HepG2 (cell line): ENCODE measurements around the gene OS9. TPM values are rescaled to one million over a fixed set of nuclear protein-coding genes. Genes with fewer than 3 reads are reported as not detected.

ENCODE experiments used
- ATAC-seq: fragments of 200-7000 bp; cut with Tn5 transposase; 3 replicates; pipeline ENCODE4 v1.9.1; 2020; ENCODE audit warnings: mild to moderate bottlenecking, moderate library complexity
- BruUV-seq: library from RNA; stranded (reverse); fragments of 400-500 nt; replicated peaks from 2 replicates; lab custom pipeline; 2021; lab: Mats Ljungman, UMichigan
- CTCF ChIA-PET: fragments of 300-600 bp; formaldehyde crosslinking; extraction: SDS; loops from one replicate; lab custom pipeline; 2021; ENCODE audit warnings: low total read pairs, inconsistent platforms, low intra/inter-chr PET ratio; lab: Yijun Ruan, JAX
- POLR2A ChIA-PET: fragments of 350-600 bp; sonication (Branson Sonifier 250); formaldehyde crosslinking; loops from one replicate; lab custom pipeline; 2020; ENCODE audit warnings: antibody characterized with exemption, inconsistent platforms; lab: Yijun Ruan, JAX
- DNase-seq: peaks from one replicate; pipeline ENCODE4 v3.0.0-alpha.2; 2015; ENCODE audit warnings: low spot score
- FAIRE-seq: peaks from 3 replicates; lab custom pipeline; 2011; peaks lifted over from hg19 to GRCh38; lab: Jason Lieb, UNC
- H2AFZ ChIP-seq: one replicate; pipeline ENCODE4 v1.6.1; 2011; ENCODE audit warnings: low read length, inconsistent platforms
- H3K27ac ChIP-seq: fragments of 300-600 bp; 3 replicates; pipeline ENCODE4 v1.8.0; 2011; ENCODE audit warnings: mixed run types, mild to moderate bottlenecking, mixed read lengths, low read length, inconsistent platforms; ENCODE audit not compliant: insufficient read depth; ENCODE audit errors: extremely low read length
- H3K27me3 ChIP-seq, 2 experiments: fragments of 200-600 bp in 1 of 2; 2 replicates in 1 of 2; 3 replicates in 1 of 2; pipeline versions ENCODE4 v1.6.0 to v1.8.0; 2011; ENCODE audit warnings: low read length in 2 of 2, mild to moderate bottlenecking in 2 of 2, moderate library complexity in 2 of 2, inconsistent platforms in 1 of 2; ENCODE audit not compliant: insufficient read depth in 2 of 2, control insufficient read depth in 1 of 2
- H3K36me3 ChIP-seq, 2 experiments: fragments of 200-600 bp in 1 of 2; replicated peaks in 1 of 2; 2 replicates in 1 of 2; 3 replicates in 1 of 2; pipeline versions ENCODE4 v1.5.1 to v1.8.0; 2011; ENCODE audit warnings: low read length in 2 of 2, inconsistent platforms in 1 of 2; ENCODE audit not compliant: insufficient read depth in 2 of 2, control insufficient read depth in 1 of 2
- H3K4me1 ChIP-seq: 2 replicates; pipeline ENCODE4 v1.5.1; 2012; ENCODE audit warnings: low read length, inconsistent platforms; ENCODE audit not compliant: insufficient read depth
- H3K4me2 ChIP-seq: 2 replicates; pipeline ENCODE4 v1.6.0; 2011; ENCODE audit warnings: low read depth, low read length, inconsistent platforms
- H3K4me3 ChIP-seq, 3 experiments: fragments of 200-600 bp in 1 of 3; sonication (generic), shearing (Covaris generic) in 1 of 3; replicated peaks in 1 of 3; 2 replicates each; pipeline ENCODE4 v1.5.1; 2011 to 2016; ENCODE audit warnings: low read length in 3 of 3, inconsistent platforms in 2 of 3, low read depth in 2 of 3, mild to moderate bottlenecking in 2 of 3, control low read depth in 1 of 3, mixed read lengths in 1 of 3; ENCODE audit not compliant: insufficient read depth in 1 of 3
- H3K79me2 ChIP-seq: one replicate; pipeline ENCODE4 v1.6.1; 2011; ENCODE audit warnings: low read length, inconsistent platforms; ENCODE audit not compliant: insufficient read depth
- H3K9ac ChIP-seq: 2 replicates; pipeline ENCODE4 v1.6.0; 2011; ENCODE audit warnings: mild to moderate bottlenecking, low read depth, low read length, inconsistent platforms; ENCODE audit not compliant: insufficient read depth
- H3K9me3 ChIP-seq: 2 replicates; pipeline ENCODE4 v1.5.1; 2012; ENCODE audit warnings: mild to moderate bottlenecking, low read length
- H4K20me1 ChIP-seq: 2 replicates; pipeline ENCODE4 v1.6.0; 2011; ENCODE audit warnings: inconsistent platforms, mild to moderate bottlenecking, low read length, moderate library complexity; ENCODE audit not compliant: insufficient read depth
- FOXA3 ChIP-seq: IDR thresholded peaks from 2 replicates; pipeline ENCODE4 v1.6.1; 2016; ENCODE audit warnings: missing genetic modification reagents, missing compliant biosample characterization
- GABPB1 ChIP-seq: IDR thresholded peaks from 2 replicates; pipeline ENCODE4 v1.6.1; 2016; ENCODE audit warnings: mild to moderate bottlenecking, missing genetic modification reagents, moderate library complexity, missing compliant biosample characterization
- HNRNPUL1 ChIP-seq: fragments of 200-400 bp; formaldehyde crosslinking; IDR thresholded peaks from 2 replicates; pipeline ENCODE4 v1.6.1; 2017; ENCODE audit warnings: low read depth, mild to moderate bottlenecking, low read length, moderate library complexity
- HOXA5 ChIP-seq: sonication (generic); formaldehyde crosslinking; IDR thresholded peaks from 2 replicates; pipeline ENCODE4 v1.4.0; 2020; ENCODE audit warnings: missing genetic modification reagents
- JUNB ChIP-seq: sonication (generic); formaldehyde crosslinking; IDR thresholded peaks from 2 replicates; pipeline ENCODE4 v1.8.0; 2022; ENCODE audit warnings: missing genetic modification reagents, mild to moderate bottlenecking, borderline replicate concordance
- MAFK ChIP-seq, 2 experiments: IDR thresholded peaks in 1 of 2; conservative IDR thresholded peaks in 1 of 2; 2 replicates each; pipeline ENCODE4 v1.6.1; 2011; ENCODE audit warnings: improper control_type of control experiment in 2 of 2, low read length in 2 of 2
- MBD4 ChIP-seq: IDR thresholded peaks from 2 replicates; pipeline ENCODE4 v1.6.1; 2012; ENCODE audit warnings: low read length, inconsistent platforms, borderline replicate concordance
- MLX ChIP-seq: IDR thresholded peaks from 2 replicates; pipeline ENCODE4 v1.6.1; 2016
- PCBP1 ChIP-seq: fragments of 200-400 bp; formaldehyde crosslinking; IDR thresholded peaks from 2 replicates; pipeline ENCODE4 v1.6.1; 2017; ENCODE audit warnings: mild to moderate bottlenecking, low read depth, low read length, borderline replicate concordance
- PHF8 ChIP-seq: sonication (generic); formaldehyde crosslinking; IDR thresholded peaks from 2 replicates; pipeline ENCODE4 v1.5.0; 2020; ENCODE audit warnings: missing genetic modification reagents
- TFAP4 ChIP-seq: sonication (generic); IDR thresholded peaks from 2 replicates; pipeline ENCODE4 v1.6.1; 2016; ENCODE audit warnings: low read depth, borderline replicate concordance
- ZBTB2 ChIP-seq: sonication (generic); formaldehyde crosslinking; IDR thresholded peaks from 2 replicates; pipeline ENCODE4 v1.8.0; 2022; ENCODE audit warnings: low read depth, missing genetic modification reagents
- ZBTB21 ChIP-seq: sonication (generic); formaldehyde crosslinking; IDR thresholded peaks from 2 replicates; pipeline ENCODE4 v1.4.0; 2020; ENCODE audit warnings: missing genetic modification reagents
- ZFP36L1 ChIP-seq: sonication (generic); formaldehyde crosslinking; IDR thresholded peaks from 2 replicates; pipeline ENCODE4 v1.8.0; 2022; ENCODE audit warnings: mild to moderate bottlenecking, missing genetic modification reagents, moderate library complexity
- ZNF317 ChIP-seq: sonication (generic); formaldehyde crosslinking; IDR thresholded peaks from 2 replicates; pipeline ENCODE4 v1.5.0; 2020; ENCODE audit warnings: mild to moderate bottlenecking, missing genetic modification reagents
- ZNF644 ChIP-seq: IDR thresholded peaks from 2 replicates; pipeline ENCODE4 v1.6.1; 2016; ENCODE audit warnings: low read depth
- ZNF746 ChIP-seq: sonication (generic); formaldehyde crosslinking; IDR thresholded peaks from 2 replicates; pipeline ENCODE4 v1.8.0; 2022; ENCODE audit warnings: mild to moderate bottlenecking, missing genetic modification reagents
- ZNF75D ChIP-seq: sonication (generic); formaldehyde crosslinking; IDR thresholded peaks from 2 replicates; pipeline ENCODE4 v1.8.1; 2023; ENCODE audit warnings: missing genetic modification reagents, mild to moderate bottlenecking, borderline replicate concordance
- WGBS: methylation state at CpG from one replicate; pipeline ENCODE4 v1.1.6; 2017; ENCODE audit warnings: low lambda C conversion rate; 5-methylcytosine and 5-hydroxymethylcytosine counted together
- in situ Hi-C: cut with HindIII; loops from 2 replicates; pipeline ENCODE4 v1.10.0; 2017; ENCODE audit warnings: low pct_unique_long_range_greater_than_20kb; ENCODE audit not compliant: extremely low pct_ligation_motif_present
- intact Hi-C: fragments of 100-400 bp; cut with micrococcal nuclease; formaldehyde crosslinking; loops from one replicate; pipeline ENCODE4 v1.10.0; 2022; ENCODE audit not compliant: unreplicated experiment
- polyA plus RNA-seq, 8 experiments: library from polyadenylated mRNA; depleted of rRNA in 3 of 8; stranded (reverse) in 7 of 8; unstranded in 1 of 8; fragments of >200 nt; fragmentation: Illumina TruSeq in 4 of 8; extraction: Trizol in 4 of 8; gene quantifications; 2 replicates each; pipeline versions ENCODE4 v1.2.1 to v1.2.3, GENCODE V29; 2011 to 2016; ENCODE audit warnings: low read depth in 4 of 8, missing spikeins in 1 of 8, mixed read lengths in 1 of 8; ENCODE audit not compliant: insufficient read depth in 1 of 8
- total RNA-seq, 5 experiments: library from RNA; depleted of rRNA; stranded (reverse); fragments of >200 nt; fragmentation: Illumina TruSeq; extraction: Trizol; gene quantifications; 2 replicates each; pipeline ENCODE4 v1.2.3, GENCODE V29; 2016; ENCODE audit warnings: low read depth in 1 of 5

OS9 gene
- total and polyA plus RNA-seq, 2 of the 13 experiments (the other 11 are each of a cell fraction or from before 2014, with no cell fraction given), result 156 to 206 TPM

- ATAC-seq (no peak), DNase-seq (no peak), FAIRE-seq (no peak)
- Histone ChIP-seq H3K4me2 (no peak overlapping the region), H3K9me3 (no peaks in the 10 kb centered on the region), H3K4me1 (peaks cover 8% of the 10 kb centered on the region; the same call in 1 of the 2 replicates), H4K20me1 (no peaks in the 10 kb centered on the region), H3K36me3 (peaks cover 16 to 47% of the 10 kb centered on the region in 2 experiments), H3K4me3 (no peak overlapping the region), H3K27ac (no peak overlapping the region), H3K79me2 (no peaks in the 10 kb centered on the region), H3K9ac (no peak overlapping the region), H2AFZ (no peak overlapping the region), H3K27me3 (no peaks in the 10 kb centered on the region)
- ChIA-PET CTCF (no interaction called here), POLR2A (no interaction called here)
- TSS peak; percentile 89 for BruUV-seq
- intact Hi-C loops, result no loop called here
- in situ Hi-C loops, result no loop called here
- 49% methylated on average over 2 of the region's 11 CpGs for WGBS
- no peak for TF ChIP-seq MLX (CRISPR knock-in tag)
- TF ChIP-seq ZBTB21 (CRISPR knock-in tag), result no peak
- no peak for TF ChIP-seq ZNF746 (CRISPR knock-in tag)
- TF ChIP-seq FOXA3 (CRISPR knock-in tag), result no peak
- no peak for TF ChIP-seq ZNF317 (CRISPR knock-in tag)
- no peak for TF ChIP-seq ZNF75D (CRISPR knock-in tag)
- no peak for TF ChIP-seq TFAP4
- no peak for TF ChIP-seq HNRNPUL1
- no peak for TF ChIP-seq PHF8 (CRISPR knock-in tag)
- TF ChIP-seq MBD4, result no peak
- no peak for TF ChIP-seq ZNF644 (CRISPR knock-in tag)
- no peak for TF ChIP-seq ZFP36L1 (CRISPR knock-in tag)
- TF ChIP-seq ZBTB2 (CRISPR knock-in tag), result no peak
- TF ChIP-seq GABPB1 (CRISPR knock-in tag), result no peak
- no peak for TF ChIP-seq JUNB (CRISPR knock-in tag)
- no peak for TF ChIP-seq MAFK (conservative IDR thresholded peaks at IDR 0.05 in 1 of 2, IDR thresholded peaks at IDR 0.05 in 1 of 2; ENCODE audit: low read length in 2 of 2)
- TF ChIP-seq PCBP1, result no peak
- TF ChIP-seq HOXA5, result no peak
Measured at GRCh38 chr12:57720606-57721595, 27.0 kb downstream of the OS9 start.
